ENCODE results near the gene GPR152.

DNA sequence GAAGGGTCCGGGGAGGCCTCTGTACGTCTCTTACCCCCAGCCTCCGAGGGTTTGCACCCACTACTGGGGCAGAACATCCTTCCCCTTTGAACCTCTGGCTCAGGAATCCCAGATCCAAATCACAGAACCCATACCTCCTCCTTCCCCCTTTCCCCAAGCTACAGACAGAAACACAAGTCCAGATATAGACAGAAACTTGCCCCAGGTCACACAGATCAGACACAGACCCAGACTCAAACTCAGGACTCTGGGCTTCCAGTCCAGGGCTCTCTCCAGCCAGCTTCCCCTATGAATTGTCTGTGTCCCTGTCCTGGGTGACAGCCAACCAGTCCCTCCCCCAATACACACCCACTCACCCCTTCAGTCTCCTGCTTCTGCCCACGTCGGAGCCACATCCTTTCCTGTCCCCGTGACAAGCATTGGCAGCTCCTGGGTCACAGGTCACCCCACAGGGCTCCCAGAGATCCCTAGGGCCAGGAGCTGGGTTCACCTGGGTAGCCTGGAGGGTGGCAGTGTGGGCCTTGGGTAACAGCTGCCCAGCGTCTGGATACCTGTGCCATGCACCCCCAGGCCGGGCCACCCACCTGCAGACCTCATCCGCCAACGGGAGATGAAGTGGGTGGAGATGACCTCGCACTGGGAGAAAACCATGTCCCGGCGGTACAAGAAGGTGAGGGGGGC lies 47.9 kb downstream of the GPR152 start:
- TF ChIP-seq, protein P1, sequence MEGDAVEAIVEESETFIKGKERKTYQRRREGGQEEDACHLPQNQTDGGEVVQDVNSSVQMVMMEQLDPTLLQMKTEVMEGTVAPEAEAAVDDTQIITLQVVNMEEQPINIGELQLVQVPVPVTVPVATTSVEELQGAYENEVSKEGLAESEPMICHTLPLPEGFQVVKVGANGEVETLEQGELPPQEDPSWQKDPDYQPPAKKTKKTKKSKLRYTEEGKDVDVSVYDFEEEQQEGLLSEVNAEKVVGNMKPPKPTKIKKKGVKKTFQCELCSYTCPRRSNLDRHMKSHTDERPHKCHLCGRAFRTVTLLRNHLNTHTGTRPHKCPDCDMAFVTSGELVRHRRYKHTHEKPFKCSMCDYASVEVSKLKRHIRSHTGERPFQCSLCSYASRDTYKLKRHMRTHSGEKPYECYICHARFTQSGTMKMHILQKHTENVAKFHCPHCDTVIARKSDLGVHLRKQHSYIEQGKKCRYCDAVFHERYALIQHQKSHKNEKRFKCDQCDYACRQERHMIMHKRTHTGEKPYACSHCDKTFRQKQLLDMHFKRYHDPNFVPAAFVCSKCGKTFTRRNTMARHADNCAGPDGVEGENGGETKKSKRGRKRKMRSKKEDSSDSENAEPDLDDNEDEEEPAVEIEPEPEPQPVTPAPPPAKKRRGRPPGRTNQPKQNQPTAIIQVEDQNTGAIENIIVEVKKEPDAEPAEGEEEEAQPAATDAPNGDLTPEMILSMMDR (IDR thresholded peaks at IDR 0.05), result no peak
- TF ChIP-seq POLR2A (IDR thresholded peaks at IDR 0.05) (no peak), POLR2AphosphoS5 (IDR thresholded peaks at IDR 0.05) (no peak)

Data from sigmoid colon (tissue), 4 donors.